Upper lobe of left lung (tissue), 6 donors: ENCODE results near the gene PROSER3. TPM values are rescaled to one million over a fixed set of nuclear protein-coding genes. Genes with fewer than 3 reads are reported as not detected.

ENCODE experiments used
- ATAC-seq, 2 donors: fragments of 200-7000 bp; cut with Tn5 transposase; one replicate each; pipeline ENCODE4 v1.9.1; 2022; ENCODE audit warnings: mild to moderate bottlenecking in 2 of 2, moderate library complexity in 2 of 2; ENCODE audit not compliant: low FRiP score in 2 of 2
- DNase-seq, 2 donors: peaks; one replicate each; pipeline ENCODE4 v3.0.0-alpha.2; 2019 to 2020
- H3K27ac ChIP-seq, 4 donors: fragments of 200-600 bp; sonication (generic); one replicate each; pipeline ENCODE4 v1.5.1; 2016 to 2019
- H3K27me3 ChIP-seq, 4 donors: fragments of 200-600 bp; sonication (generic); one replicate each; pipeline ENCODE4 v1.5.1; 2017 to 2019
- H3K36me3 ChIP-seq, 4 donors: fragments of 200-600 bp; sonication (generic); one replicate each; pipeline ENCODE4 v1.5.1; 2016 to 2019
- H3K4me1 ChIP-seq, 4 donors: fragments of 200-600 bp; sonication (generic); one replicate each; pipeline ENCODE4 v1.5.1; 2018 to 2019
- H3K4me3 ChIP-seq, 4 donors: fragments of 200-600 bp; sonication (generic); one replicate each; pipeline ENCODE4 v1.5.1; 2017 to 2019; ENCODE audit warnings: mild to moderate bottlenecking in 2 of 4, moderate library complexity in 1 of 4
- H3K9me3 ChIP-seq, 4 donors: fragments of 200-600 bp; sonication (generic); one replicate each; pipeline ENCODE4 v1.5.1; 2018 to 2019
- CTCF ChIP-seq, 6 experiments: fragments of 450-650 bp in 4 of 6; fragments of 200-600 bp in 2 of 6; sonication (generic) in 2 of 6; IDR thresholded peaks; one replicate each; pipeline ENCODE4 v1.5.1; 2016 to 2019; ENCODE audit warnings: antibody characterized with exemption in 6 of 6
- EP300 ChIP-seq, 4 donors: sonication (generic); formaldehyde crosslinking; IDR thresholded peaks; one replicate each; pipeline ENCODE4 v1.5.1; 2017; ENCODE audit warnings: antibody characterized with exemption in 4 of 4, control low read depth in 2 of 4
- POLR2A ChIP-seq, 4 donors: fragments of 450-650 bp; IDR thresholded peaks; one replicate each; pipeline ENCODE4 v1.5.1; 2016 to 2017; ENCODE audit warnings: antibody characterized with exemption in 4 of 4, mild to moderate bottlenecking in 2 of 4
- POLR2AphosphoS5 ChIP-seq, 2 donors: sonication (generic); formaldehyde crosslinking; IDR thresholded peaks; one replicate each; pipeline ENCODE4 v1.5.1; 2017; ENCODE audit warnings: antibody characterized with exemption in 2 of 2
- WGBS, 2 donors: methylation state at CpG; one replicate each; pipeline ENCODE4 v1.1.5; 2017 to 2018; 5-methylcytosine and 5-hydroxymethylcytosine counted together
- total RNA-seq, 6 donors: library from RNA; depleted of rRNA in 4 of 6; stranded (reverse); fragments of >200 nt in 4 of 6; gene quantifications; one replicate each; pipeline versions ENCODE4 v1.1.0 to v1.2.1, GENCODE V29; 2016 to 2021
- donor health status: DM: no; HTN: no; CAD: no; lungs with moderate emphysema.
- donor health status: DM: no; HTN: yes; CAD: no; lungs with severe emphysema.

PROSER3 gene
- total RNA-seq, 6 donors from 2014 or later = 13.8 to 32.5 (median 19.5) TPM

- WGBS, 2 donors = 3 to 8% methylated on average over 11 to 13 of the region's 15 CpGs
- peak in 1 of 2 donors; percentile 61 for DNase-seq
- peaks cover 0 to 11% (median 2%) of the 10 kb centered on the region in 4 donors for H3K27me3 ChIP-seq
Measured at GRCh38 chr19:35797663-35798062, 39.7 kb downstream of the PROSER3 start.

GRCh38 chr19:35801828-35802227, 43.9 kb downstream of the PROSER3 start:
- peaks cover 0 to 5% (median 2%) of the 10 kb centered on the region in 4 donors for H3K27me3 ChIP-seq
- H3K4me1 ChIP-seq = peaks cover 0 to 11% (median 0%) of the 10 kb centered on the region in 4 donors
- no peaks in the 10 kb centered on the region for H3K9me3 ChIP-seq
- no peak for DNase-seq
- no peak for ATAC-seq
- no peaks in the 10 kb centered on the region for H3K36me3 ChIP-seq
- no peak overlapping the region for H3K27ac ChIP-seq
- WGBS, 2 donors = 62 to 68% methylated on average over 3 of the region's 3 CpGs
- no peak overlapping the region for H3K4me3 ChIP-seq
- TF ChIP-seq POLR2A (IDR thresholded peaks at IDR 0.05) (no peak), POLR2AphosphoS5 (IDR thresholded peaks at IDR 0.05) (no peak), EP300 (IDR thresholded peaks at IDR 0.05) (no peak), CTCF (IDR thresholded peaks at IDR 0.05) (no peak)

More at GRCh38 chr19:35797663-35798062, 39.7 kb downstream of the PROSER3 start:
- no peak for TF ChIP-seq EP300 (IDR thresholded peaks at IDR 0.05)
- TF ChIP-seq CTCF (IDR thresholded peaks at IDR 0.05) = no peak
- TF ChIP-seq POLR2AphosphoS5 (IDR thresholded peaks at IDR 0.05) = no peak
- TF ChIP-seq POLR2A (IDR thresholded peaks at IDR 0.05) = no peak
- peaks cover 0 to 11% (median 0%) of the 10 kb centered on the region in 4 donors for H3K4me1 ChIP-seq
- H3K27ac ChIP-seq = no peak overlapping the region
- no peaks in the 10 kb centered on the region for H3K9me3 ChIP-seq
- no peaks in the 10 kb centered on the region for H3K36me3 ChIP-seq
- no peak overlapping the region for H3K4me3 ChIP-seq
- peak; percentile 23 to 40 for ATAC-seq

GRCh38 chr19:35805526-35806102, 47.6 kb downstream of the PROSER3 start:
- H3K36me3 ChIP-seq = no peaks in the 10 kb centered on the region
- no peak overlapping the region for H3K27ac ChIP-seq
- no peaks in the 10 kb centered on the region for H3K27me3 ChIP-seq
- 73 to 76% methylated on average over 4 to 5 of the region's 5 CpGs for WGBS, 2 donors
- ATAC-seq (no peak), DNase-seq (no peak)
- H3K9me3 ChIP-seq = no peaks in the 10 kb centered on the region
- TF ChIP-seq POLR2A (IDR thresholded peaks at IDR 0.05) (no peak), CTCF (IDR thresholded peaks at IDR 0.05) (no peak), POLR2AphosphoS5 (IDR thresholded peaks at IDR 0.05) (no peak), EP300 (IDR thresholded peaks at IDR 0.05) (no peak)
- H3K4me3 ChIP-seq = no peak overlapping the region
- H3K4me1 ChIP-seq = no peaks in the 10 kb centered on the region

GRCh38 chr19:35806597-35806996, 48.6 kb downstream of the PROSER3 start:
- Histone ChIP-seq H3K9me3 (no peaks in the 10 kb centered on the region), H3K27me3 (no peaks in the 10 kb centered on the region), H3K36me3 (no peaks in the 10 kb centered on the region), H3K4me1 (no peaks in the 10 kb centered on the region), H3K27ac (no peak overlapping the region), H3K4me3 (no peak overlapping the region)
- TF ChIP-seq POLR2AphosphoS5 (IDR thresholded peaks at IDR 0.05) (no peak), EP300 (IDR thresholded peaks at IDR 0.05) (no peak), CTCF (IDR thresholded peaks at IDR 0.05) (no peak), POLR2A (IDR thresholded peaks at IDR 0.05) (no peak)
- 83 to 90% methylated on average over 1 to 15 of the region's 18 CpGs for WGBS, 2 donors
- peak in 1 of 2 donors; percentile 39 for ATAC-seq
- peak in 1 of 2 donors; percentile 70 for DNase-seq

GRCh38 chr19:35807633-35808032, 49.7 kb downstream of the PROSER3 start:
- no peaks in the 10 kb centered on the region for H3K36me3 ChIP-seq
- no peaks in the 10 kb centered on the region for H3K27me3 ChIP-seq
- no peaks in the 10 kb centered on the region for H3K4me1 ChIP-seq
- H3K9me3 ChIP-seq = no peaks in the 10 kb centered on the region
- H3K27ac ChIP-seq = no peak overlapping the region
- ATAC-seq = no peak
- no peak for DNase-seq
- WGBS, 2 donors = 87 to 91% methylated on average over 5 of the region's 5 CpGs
- TF ChIP-seq CTCF (IDR thresholded peaks at IDR 0.05) = no peak
- TF ChIP-seq POLR2A (IDR thresholded peaks at IDR 0.05) = no peak
- TF ChIP-seq POLR2AphosphoS5 (IDR thresholded peaks at IDR 0.05) = no peak
- TF ChIP-seq EP300 (IDR thresholded peaks at IDR 0.05) = no peak
- H3K4me3 ChIP-seq = no peak overlapping the region
